CD4-positive, alpha-beta T cell treated with Interleukin-1 beta for 1 hour (primary cell): ENCODE results near the gene TECTA.
"Not testable (repeated sequence)": the region's sequence is repeated elsewhere in the genome, so short reads cannot be mapped to it uniquely, and the experiment has no call there.

Source experiments
- DNase-seq, 2 donors: peaks; one replicate each; pipeline ENCODE4 v3.0.0-alpha.2; 2020 to 2022

TECTA gene

GRCh38 chr11:121237247-121237646, 136.2 kb downstream of the TECTA start:
- DNase-seq: not testable (repeated sequence)

- no peak for DNase-seq
Measured at GRCh38 chr11:121237686-121238658, 136.9 kb downstream of the TECTA start.

DNA sequence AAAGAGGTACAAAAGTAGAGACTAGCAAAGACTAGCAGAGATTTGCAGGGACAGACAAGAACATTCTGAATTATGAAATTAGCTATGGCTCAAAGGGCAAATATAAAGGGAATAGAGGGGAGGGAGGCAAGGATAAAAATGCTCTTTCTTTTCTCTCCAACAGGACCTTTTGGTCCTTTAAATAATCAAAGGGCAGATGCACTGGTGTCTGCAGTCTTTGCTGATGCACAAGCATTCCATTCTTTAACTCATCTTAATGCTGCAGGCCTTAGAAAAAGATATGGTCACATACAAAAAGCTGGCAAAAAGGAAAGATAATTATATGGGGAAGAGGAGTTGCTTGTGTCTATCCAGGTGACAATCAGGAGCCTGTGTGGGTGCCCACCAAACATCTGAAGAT, 137.9 kb downstream of the TECTA start:
- no peak for DNase-seq

DNA sequence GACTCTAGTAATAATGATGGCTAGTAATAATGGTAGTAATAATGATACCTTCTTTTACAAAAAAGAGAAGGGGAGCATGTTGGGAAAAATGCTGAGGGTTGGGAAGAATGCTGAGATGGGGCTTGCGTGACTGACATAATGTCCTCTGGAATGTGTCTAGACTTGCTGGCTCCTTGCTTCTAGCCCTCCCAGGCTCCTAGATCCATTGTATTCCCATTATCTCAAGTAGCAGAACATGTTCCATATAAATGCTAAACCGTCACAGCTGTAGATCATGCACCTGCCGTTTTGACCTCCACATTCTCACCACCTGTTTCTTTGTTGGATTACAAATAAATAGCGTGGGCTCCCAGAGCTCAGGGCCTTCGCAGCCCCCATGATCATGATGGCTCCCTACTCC, 139.0 kb downstream of the TECTA start:
- DNase-seq: not testable (repeated sequence)

GRCh38 chr11:121240650-121241303, 139.7 kb downstream of the TECTA start:
- no peak for DNase-seq
